Stimulated activated CD4-positive, alpha-beta T cell treated with anti-CD3 and anti-CD28 coated beads, TNF-alpha, amount 100 ng/mL, for 4 hours (primary cell): ENCODE measurements around the gene CFAP69.
"Not testable (repeated sequence)": the region's sequence is repeated elsewhere in the genome, so short reads cannot be mapped to it uniquely, and the experiment has no call there.

Experiments
- DNase-seq, 3 experiments: peaks; one replicate each; pipeline ENCODE4 v3.0.0-alpha.2; 2020; ENCODE audit warnings: low read depth in 3 of 3

The CFAP69 gene

DNA sequence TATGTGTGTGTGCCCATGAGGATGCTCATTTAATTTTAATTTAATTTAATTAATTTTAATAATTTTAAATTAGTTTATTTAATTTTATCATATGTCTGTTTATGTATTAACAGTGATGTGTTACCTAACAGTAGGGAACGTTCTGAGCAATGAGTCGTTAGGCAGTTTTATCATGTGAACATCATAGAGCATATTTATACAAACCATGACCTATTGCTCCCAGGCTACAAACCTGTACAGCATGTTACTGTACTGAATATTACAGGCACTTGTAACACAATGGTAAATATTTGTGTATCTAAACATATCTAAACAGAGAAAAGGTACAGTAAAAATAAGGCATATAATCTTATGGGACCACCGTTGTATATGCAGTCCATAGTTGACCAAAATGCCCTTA, 13.7 kb upstream of the CFAP69 start:
- no peak for DNase-seq

DNA sequence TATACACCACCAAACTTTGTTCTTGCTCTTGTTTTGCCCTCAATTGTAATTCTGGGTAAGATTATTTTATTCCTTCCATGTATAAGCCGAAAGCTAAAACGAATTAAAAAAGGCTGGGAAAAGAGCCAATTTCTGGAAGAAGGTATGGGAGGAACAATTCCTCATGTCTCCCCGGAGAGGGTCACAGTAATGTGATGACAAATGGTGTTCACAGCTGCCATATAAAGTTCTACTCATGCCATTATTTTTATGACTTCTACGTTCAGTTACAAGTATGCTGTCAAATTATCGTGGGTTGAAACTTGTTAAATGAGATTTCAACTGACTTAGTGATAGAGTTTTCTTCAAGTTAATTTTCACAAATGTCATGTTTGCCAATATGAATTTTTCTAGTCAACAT, 12.5 kb upstream of the CFAP69 start:
- DNase-seq, result no peak

DNA sequence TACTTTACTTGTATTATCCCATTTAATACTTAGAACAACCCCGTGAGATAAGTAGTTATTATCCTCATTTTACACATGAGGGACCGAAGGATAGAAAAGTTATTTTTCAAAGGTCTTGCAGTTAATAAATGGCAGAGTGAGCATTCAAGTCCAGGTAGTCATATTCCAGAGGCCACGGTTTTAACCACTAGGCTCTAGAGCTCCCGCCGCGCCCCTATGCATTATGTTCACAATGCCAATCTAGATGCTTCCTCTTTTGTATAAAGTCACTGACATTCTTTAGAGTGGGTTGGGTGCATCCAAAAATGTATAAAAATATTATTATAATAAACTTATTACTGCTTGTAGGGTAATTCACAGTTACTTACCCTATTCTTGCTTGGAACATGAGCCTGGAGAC, 11.4 kb upstream of the CFAP69 start:
- DNase-seq, result no peak

- DNase-seq, result no peak
These were observed 8.2 kb upstream of the CFAP69 start for GRCh38 chr7:90236721-90237289.

DNA sequence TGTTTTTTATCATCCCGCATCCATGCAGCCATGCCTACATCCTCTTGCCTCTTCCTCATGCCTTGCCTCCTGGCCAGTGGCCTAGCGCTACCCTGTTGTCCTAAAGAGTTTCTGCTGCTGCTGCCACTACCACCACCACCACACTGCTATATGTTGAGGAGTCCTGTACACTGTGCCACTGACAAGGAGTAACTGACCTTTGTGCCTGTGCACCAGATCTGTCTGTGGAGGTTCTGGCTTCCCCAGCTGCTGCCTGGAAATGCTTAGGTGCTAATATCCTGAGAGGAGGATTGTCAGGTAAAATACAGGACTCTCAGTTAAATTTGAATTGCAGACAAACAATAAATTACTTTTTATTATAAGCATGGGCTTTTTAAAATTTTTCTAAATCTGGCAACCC, 7.0 kb upstream of the CFAP69 start:
- DNase-seq, result no peak

DNA sequence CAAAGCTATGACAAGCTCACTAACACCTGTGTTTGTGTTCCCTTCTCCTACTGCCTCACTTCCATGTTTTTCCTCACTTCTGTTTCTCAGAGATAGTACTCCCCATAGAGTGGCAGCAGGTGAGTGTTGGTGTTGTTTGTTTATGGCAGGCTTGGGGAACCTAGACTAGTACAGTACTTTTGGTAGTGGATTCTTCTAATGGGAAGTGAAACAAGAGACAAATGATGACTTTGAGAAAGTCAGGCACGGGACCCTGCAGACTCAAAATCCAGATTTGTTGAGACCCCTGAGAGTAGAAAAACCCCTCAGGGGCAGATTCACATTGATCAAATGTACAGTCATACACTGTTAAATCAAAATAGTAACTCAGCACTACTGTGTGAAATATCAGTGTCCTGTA, 6.4 kb upstream of the CFAP69 start:
- no peak for DNase-seq

- DNase-seq, result no peak
These were observed 5.9 kb upstream of the CFAP69 start for GRCh38 chr7:90239050-90239449.

GRCh38 chr7:90239625-90240228, 5.2 kb upstream of the CFAP69 start:
- DNase-seq, result no peak

DNA sequence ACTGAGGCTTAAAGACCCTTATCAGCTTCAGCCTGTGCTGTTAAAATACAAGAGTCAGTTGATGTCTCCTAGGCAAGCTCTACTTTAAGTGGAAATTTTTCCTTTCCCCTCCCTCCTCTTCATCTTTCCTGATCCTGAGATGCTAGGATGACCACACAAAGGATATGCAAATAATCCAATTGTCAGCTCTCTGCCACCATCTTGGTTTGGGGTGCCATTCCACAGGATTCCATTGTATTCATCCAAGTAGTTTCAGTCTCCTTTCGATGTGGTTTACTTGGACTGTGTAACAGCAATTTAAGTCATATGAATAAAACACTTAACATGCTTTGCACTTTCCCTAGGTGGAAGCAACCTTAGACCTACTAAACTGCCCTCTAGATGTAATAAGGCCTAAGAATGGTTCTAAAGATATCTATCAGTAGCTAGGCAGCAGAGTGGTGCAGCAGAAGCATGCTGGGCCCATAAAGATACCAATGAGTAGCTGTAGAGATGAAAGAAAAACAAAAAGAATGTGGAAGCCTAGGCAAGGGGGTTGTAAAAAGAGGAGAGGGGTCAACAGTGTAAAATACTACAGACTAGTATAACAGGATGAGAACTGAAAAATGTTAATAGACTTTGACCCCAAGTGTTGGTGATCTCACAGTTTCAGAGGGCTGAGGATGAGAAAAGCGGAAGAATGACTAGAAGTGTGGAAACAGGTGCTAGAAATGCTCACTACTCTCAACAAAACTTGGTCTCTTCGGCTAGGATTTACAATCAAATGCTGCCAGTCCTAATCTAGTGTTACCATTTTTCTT, 2.4 kb upstream of the CFAP69 start:
- DNase-seq, result no peak

DNA sequence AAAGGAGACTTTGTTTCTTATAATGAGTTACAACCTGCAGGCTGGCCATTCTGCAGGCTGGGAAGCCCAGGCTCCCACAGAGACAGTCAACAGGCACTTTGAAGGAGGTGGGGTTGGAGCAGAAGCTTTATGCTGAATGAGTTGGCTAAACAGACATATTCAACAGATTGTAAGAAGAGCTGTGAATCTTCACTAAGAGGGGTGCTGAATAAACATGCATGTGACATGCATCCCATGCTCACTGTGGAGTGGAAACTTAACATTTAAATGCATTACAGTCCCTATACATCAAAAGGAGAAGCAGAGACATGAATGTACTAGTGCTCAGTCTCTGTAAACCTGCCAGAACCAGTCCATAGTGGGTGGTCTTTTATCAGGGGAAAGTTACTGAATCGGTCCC, 1.4 kb upstream of the CFAP69 start:
- no peak for DNase-seq

DNA sequence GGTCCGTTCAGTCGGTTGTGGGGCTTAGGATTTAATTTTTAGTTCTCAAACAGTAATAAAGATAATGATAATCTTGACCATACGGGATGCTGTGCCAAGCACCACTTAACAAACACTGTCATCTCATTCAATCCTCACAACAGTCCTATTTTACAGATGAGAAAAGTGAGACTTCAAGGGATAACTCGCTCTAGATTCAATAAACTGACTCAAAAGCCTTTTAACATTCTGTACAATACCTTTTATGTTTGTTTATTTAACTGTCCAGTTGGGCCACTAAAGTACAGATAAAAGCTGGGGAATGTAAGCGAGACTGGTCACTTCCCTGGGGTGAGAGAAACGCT, 437 bp upstream of the CFAP69 start:
- no peak for DNase-seq

- no peak for DNase-seq
These were observed 1.2 kb downstream of the CFAP69 start for GRCh38 chr7:90246171-90246570.

GRCh38 chr7:90248706-90249105, 3.7 kb downstream of the CFAP69 start:
- no peak for DNase-seq

GRCh38 chr7:90250601-90251303, 5.8 kb downstream of the CFAP69 start:
- DNase-seq, result no peak

- DNase-seq, result no peak
These were observed 6.3 kb downstream of the CFAP69 start for GRCh38 chr7:90251304-90251635.

DNA sequence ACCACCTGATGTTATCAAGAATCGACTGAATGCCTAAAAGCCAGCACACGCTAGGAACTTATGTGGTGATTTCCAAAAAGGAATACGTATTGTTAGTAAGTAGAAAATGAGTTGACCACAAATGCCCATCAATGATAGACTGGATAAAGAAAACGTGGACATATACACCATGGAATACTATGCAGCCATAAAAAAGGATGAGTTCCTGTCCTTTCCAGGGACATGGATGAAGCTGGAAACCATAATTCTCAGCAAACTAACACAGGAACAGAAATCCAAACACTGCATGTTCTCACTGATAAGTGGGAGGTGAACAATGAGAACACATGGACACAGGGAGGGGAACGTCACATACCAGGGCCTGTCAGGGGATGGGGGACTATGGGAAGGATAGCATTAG, 11.0 kb downstream of the CFAP69 start:
- DNase-seq, result not testable (repeated sequence)

- DNase-seq, result no peak
These were observed 11.8 kb downstream of the CFAP69 start for GRCh38 chr7:90256778-90257177.

DNA sequence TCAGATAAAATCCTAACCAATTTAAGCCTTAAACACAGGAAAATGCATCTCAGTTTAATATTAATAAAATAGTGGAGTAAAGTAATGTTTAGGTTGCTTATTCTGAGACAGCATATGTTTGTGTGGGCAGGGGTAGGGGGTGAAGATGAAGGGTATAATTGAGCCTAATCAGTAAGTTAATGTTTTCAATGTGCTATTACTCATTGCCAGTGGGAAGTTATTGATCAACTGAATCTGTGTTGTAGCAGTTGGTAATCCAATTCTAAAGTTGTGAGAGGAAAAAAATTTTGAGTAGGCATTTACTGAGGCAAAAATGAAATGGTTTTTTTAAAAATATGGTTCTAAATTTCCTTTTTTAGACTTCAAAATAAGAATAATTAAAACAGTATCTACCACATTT, 16.5 kb downstream of the CFAP69 start:
- DNase-seq, result no peak

DNA sequence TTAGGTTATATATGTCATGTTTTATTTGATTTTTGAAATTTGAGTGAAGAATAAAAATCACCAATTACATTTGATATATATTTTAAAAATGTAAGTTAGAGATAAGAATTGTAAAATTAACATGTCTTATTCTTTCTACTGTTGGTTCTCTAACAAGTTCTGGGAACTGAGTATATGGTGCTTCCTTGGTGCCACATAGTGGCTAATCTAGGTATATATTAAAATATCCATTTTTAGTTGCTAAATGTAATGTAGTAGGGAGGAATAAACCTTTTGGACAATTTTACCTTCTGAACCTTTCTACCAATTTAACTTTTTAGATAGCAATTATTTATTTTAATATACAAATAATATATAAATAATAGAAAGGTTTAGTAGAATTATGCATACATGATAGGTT, 17.5 kb downstream of the CFAP69 start:
- DNase-seq, result no peak

- DNase-seq, result no peak
These were observed 21.8 kb downstream of the CFAP69 start for GRCh38 chr7:90266808-90267207.

GRCh38 chr7:90267263-90267858, 22.4 kb downstream of the CFAP69 start:
- DNase-seq, result no peak

DNA sequence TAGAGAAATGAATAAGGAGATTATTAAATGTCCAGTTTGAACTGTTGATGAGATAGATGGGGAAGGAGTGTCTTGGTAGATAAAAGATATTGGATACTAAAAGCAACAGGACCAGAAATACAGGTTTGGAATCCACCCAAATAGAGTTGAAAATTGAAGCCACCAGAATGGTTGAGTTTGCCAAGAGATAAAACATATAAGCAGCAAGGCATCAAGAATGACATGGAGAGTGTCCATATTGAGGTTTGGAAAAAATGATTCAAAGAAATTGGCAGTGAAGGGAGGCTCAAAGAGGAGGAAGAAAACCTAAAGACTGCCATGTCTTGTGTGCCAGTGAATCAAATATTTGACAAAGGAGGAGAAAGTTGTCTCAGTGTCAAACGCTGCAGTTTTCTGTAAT, 24.2 kb downstream of the CFAP69 start:
- no peak for DNase-seq
